SK-N-SH (cell line): ENCODE measurements around the gene DVL3.
A peak's percentile ranks its signal among the peaks of the same experiment; 100 is the strongest.

Experiments used
- EZH2phosphoT487 ChIP-seq: fragments of 200-600 bp; sonication (generic); IDR thresholded peaks from 2 replicates; pipeline ENCODE4 v1.6.1; 2017; ENCODE audit warnings: low read depth, mixed run types, mild to moderate bottlenecking, antibody characterized with exemption, moderate library complexity, borderline replicate concordance
- FOXJ3 ChIP-seq: sonication (generic); formaldehyde crosslinking; IDR thresholded peaks from 2 replicates; pipeline ENCODE4 v1.5.1; 2020; ENCODE audit warnings: mild to moderate bottlenecking, missing genetic modification reagents
- GABPA ChIP-seq: IDR thresholded peaks from 2 replicates; pipeline ENCODE4 v1.4.0; 2012; ENCODE audit warnings: low read depth, mild to moderate bottlenecking
- MEF2A ChIP-seq: IDR thresholded peaks from 2 replicates; pipeline ENCODE4 v1.4.0; 2012; ENCODE audit warnings: low read depth, borderline replicate concordance
- NRF1 ChIP-seq: IDR thresholded peaks from 2 replicates; pipeline ENCODE4 v1.6.1; 2012; ENCODE audit warnings: low read depth, mild to moderate bottlenecking, low read length
- TCF12 ChIP-seq: IDR thresholded peaks from 2 replicates; pipeline ENCODE4 v1.4.0; 2012
- TF ChIP-seq, protein P1 (sequence below): IDR thresholded peaks from 2 replicates; pipeline ENCODE4 v1.6.1; 2012; ENCODE audit warnings: mild to moderate bottlenecking, low read depth, low read length, moderate library complexity
- TF ChIP-seq, protein P2 (sequence below): fragments of 200-600 bp; sonication (generic); IDR thresholded peaks from 2 replicates; pipeline ENCODE4 v1.6.1; 2017; ENCODE audit warnings: antibody characterized with exemption, mild to moderate bottlenecking, moderate library complexity
- TF ChIP-seq, protein P3 (sequence below): fragments of 150-350 bp; IDR thresholded peaks from 2 replicates; pipeline ENCODE4 v1.6.1; 2016; ENCODE audit warnings: mild to moderate bottlenecking, low read depth, low read length

DNA sequence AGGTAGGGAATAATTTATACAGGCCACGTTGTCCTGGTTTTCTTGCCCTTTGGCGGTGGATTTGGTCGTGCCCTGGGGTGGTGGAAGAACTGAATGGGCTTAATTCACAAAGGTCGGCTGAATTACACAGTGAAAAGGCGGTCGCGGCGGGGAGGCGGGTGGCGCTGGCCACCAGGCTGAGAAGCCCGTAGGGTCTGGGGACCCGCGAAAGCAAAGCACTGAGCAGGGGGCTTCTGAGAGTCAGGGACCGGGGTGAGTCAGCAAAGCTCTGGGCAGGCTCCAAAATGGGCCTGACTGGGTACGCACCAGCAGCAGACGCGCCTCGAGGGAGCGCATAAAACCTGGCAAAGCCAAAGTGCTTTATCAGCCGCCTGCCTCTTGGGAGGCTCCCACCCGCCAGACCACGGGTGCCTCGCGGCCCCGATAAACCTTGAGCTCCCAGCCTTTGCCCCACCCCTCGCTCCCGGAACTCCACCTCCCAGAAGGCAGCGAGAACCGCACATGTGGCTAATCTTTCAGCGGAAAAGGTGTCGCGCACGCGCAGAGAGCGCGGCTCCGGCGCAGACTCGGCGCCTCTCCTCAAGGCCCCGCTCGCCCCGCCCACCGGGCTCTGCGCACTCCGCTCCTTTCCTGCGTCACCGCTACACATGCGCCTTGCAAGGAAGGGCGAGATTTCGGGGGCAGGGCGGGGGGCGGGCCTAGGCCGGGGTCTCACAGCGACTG lies 30.4 kb downstream of the DVL3 start:
- TF ChIP-seq, protein P1, sequence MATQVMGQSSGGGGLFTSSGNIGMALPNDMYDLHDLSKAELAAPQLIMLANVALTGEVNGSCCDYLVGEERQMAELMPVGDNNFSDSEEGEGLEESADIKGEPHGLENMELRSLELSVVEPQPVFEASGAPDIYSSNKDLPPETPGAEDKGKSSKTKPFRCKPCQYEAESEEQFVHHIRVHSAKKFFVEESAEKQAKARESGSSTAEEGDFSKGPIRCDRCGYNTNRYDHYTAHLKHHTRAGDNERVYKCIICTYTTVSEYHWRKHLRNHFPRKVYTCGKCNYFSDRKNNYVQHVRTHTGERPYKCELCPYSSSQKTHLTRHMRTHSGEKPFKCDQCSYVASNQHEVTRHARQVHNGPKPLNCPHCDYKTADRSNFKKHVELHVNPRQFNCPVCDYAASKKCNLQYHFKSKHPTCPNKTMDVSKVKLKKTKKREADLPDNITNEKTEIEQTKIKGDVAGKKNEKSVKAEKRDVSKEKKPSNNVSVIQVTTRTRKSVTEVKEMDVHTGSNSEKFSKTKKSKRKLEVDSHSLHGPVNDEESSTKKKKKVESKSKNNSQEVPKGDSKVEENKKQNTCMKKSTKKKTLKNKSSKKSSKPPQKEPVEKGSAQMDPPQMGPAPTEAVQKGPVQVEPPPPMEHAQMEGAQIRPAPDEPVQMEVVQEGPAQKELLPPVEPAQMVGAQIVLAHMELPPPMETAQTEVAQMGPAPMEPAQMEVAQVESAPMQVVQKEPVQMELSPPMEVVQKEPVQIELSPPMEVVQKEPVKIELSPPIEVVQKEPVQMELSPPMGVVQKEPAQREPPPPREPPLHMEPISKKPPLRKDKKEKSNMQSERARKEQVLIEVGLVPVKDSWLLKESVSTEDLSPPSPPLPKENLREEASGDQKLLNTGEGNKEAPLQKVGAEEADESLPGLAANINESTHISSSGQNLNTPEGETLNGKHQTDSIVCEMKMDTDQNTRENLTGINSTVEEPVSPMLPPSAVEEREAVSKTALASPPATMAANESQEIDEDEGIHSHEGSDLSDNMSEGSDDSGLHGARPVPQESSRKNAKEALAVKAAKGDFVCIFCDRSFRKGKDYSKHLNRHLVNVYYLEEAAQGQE: no peak
- TF ChIP-seq GABPA (no peak), FOXJ3 (no peak), TCF12 (no peak; the same call in 1 of the 2 replicates), NRF1 (peak; percentile 99), EZH2phosphoT487 (no peak), MEF2A (no peak)
- TF ChIP-seq, protein P2, sequence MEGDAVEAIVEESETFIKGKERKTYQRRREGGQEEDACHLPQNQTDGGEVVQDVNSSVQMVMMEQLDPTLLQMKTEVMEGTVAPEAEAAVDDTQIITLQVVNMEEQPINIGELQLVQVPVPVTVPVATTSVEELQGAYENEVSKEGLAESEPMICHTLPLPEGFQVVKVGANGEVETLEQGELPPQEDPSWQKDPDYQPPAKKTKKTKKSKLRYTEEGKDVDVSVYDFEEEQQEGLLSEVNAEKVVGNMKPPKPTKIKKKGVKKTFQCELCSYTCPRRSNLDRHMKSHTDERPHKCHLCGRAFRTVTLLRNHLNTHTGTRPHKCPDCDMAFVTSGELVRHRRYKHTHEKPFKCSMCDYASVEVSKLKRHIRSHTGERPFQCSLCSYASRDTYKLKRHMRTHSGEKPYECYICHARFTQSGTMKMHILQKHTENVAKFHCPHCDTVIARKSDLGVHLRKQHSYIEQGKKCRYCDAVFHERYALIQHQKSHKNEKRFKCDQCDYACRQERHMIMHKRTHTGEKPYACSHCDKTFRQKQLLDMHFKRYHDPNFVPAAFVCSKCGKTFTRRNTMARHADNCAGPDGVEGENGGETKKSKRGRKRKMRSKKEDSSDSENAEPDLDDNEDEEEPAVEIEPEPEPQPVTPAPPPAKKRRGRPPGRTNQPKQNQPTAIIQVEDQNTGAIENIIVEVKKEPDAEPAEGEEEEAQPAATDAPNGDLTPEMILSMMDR: no peak
- TF ChIP-seq, protein P3, sequence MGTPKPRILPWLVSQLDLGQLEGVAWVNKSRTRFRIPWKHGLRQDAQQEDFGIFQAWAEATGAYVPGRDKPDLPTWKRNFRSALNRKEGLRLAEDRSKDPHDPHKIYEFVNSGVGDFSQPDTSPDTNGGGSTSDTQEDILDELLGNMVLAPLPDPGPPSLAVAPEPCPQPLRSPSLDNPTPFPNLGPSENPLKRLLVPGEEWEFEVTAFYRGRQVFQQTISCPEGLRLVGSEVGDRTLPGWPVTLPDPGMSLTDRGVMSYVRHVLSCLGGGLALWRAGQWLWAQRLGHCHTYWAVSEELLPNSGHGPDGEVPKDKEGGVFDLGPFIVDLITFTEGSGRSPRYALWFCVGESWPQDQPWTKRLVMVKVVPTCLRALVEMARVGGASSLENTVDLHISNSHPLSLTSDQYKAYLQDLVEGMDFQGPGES: no peak
